NCI-H1048 (cell line): ENCODE measurements around the gene TBC1D4.
"Not testable (repeated sequence)": the region's sequence is repeated elsewhere in the genome, so short reads cannot be mapped to it uniquely, and the experiment has no call there.

ENCODE experiments used
- DNase-seq: peaks from one replicate; lab custom pipeline; 2025; lab: John Stamatoyannopoulos, UW

The TBC1D4 gene

DNA sequence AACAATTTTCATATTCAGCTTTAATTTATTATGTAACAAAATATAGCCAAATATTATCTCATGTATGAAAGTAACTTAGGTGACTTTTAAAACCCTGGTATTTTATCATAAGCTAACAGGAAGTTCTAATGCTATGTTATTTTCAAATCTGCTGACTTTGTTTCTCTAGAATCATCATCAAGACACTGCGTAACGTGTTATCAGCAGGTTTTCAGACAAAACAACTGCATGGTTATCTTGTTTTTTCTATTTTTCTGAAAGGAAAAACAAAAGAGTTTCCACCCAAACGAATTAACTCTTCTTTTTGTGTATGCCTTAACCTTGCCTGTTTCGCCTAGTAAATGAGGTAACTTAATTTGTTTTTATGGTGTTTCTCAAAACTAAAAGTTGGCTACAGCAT, 156.3 kb downstream of the TBC1D4 start:
- no peak for DNase-seq

- DNase-seq, result no peak
These were observed 157.5 kb downstream of the TBC1D4 start for GRCh38 chr13:75324413-75324940.

DNA sequence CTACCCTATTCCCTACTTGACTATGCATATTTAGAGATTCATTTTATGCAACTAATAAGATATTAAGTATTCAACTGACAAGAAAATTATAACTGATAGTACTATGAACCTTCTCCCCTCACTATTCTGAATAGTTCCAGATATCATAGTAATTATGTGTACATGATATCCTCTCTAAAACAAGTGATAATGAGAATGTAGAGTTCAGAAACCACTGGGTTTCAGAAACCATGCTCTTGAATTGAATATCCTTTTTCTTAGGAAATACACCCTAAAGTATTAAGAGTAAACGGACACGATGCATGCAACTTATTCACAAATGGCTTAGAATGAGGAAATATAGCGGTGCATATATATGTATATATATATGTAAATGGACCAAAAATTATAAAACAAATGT, 160.9 kb downstream of the TBC1D4 start:
- no peak for DNase-seq

DNA sequence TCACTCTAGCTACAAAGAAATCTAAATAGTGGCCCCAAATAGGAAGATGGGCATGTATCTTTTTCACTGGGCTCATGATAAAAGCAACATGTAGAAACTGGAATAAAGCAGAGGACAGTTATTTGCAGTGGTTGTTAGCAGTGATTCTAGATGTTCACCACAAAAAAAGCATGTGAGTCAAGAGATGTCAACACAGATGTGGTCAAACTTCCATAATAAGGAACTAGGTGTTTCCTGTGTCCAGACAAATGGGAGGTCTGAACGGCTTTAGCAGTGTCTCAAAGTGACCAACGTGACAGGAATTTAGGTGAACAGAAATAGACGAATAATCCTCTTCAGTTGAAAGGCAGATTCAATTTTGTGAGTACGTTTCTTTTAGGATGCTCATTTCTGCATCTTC, 162.7 kb downstream of the TBC1D4 start:
- DNase-seq, result no peak

GRCh38 chr13:75318138-75318833, 163.7 kb downstream of the TBC1D4 start:
- DNase-seq, result no peak

GRCh38 chr13:75316427-75316826, 165.5 kb downstream of the TBC1D4 start:
- no peak for DNase-seq

DNA sequence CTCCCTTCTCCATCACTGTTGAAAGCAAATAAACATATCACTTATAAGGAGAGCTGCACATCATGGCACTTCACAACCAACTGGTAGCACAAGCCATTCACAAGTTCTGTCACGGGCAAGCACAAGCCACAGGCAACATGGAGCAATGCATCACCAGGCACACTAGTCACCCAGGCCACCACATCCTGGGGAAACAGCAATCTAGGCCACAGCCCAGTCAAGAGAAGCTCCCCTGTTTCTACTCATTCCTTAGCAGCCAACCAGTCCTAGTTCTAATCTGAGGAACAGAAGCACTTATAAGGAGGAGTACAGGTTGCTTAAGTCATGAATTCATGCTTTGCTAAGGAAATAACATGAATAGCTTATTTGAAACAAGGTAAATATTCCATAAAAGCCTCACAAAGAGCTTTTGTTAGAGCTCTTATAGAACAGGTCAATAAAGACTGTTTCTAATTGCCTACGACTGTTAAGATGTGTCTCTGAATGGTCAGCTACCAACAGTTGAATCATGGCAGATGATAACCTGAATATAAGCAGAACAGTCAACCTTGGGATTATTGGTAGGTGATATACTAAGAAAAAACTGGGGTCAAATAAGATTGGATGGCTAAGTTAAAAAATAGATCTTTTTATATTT, 169.0 kb downstream of the TBC1D4 start:
- no peak for DNase-seq

DNA sequence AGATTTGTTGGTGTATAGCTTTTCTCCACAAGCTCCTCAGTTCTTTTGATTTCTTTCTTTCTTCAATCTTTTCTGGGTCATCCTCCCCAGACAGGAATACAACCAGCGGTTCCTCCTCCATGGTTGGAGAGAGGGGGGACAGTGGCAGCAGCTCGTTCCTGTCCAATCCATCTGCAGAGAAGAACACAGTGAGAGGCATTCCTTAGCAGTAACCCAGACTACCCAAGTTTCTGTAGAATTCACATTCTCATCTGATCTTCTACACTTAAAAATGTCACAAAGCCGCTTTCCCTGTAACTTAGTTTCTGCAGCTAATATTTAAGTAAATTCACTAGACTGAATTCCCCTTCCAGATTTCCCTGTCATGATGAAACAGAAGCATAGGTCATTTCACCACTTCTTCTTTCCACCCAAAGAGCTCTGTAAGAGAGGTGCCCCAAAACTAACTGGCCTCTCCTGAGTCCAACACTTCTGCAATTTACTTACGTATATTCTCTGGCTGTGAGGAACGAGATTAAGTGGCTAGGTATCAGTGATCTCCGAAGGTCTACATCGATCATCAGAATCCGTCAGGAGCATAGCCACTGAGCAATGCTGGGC, 171.9 kb downstream of the TBC1D4 start:
- no peak for DNase-seq

DNA sequence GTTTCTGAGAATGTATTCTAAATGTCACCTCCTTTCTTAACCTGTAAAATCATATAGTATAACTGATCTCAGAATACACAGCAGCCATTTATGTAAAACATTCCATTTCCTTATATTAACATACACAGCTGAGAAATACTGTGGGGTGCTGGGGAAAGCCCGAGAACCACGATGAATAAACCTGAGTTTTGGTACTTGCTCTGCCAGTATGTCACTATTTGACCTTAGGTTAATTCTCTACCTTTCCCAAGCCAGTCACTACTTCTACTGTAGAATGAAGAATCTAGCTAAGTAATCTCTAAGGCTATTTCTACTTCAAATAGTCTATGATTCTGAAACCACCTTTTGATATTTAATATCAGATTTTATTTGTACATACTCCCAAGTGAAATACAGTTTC, 173.7 kb downstream of the TBC1D4 start:
- DNase-seq, result no peak

GRCh38 chr13:75307370-75307949, 174.5 kb downstream of the TBC1D4 start:
- no peak for DNase-seq

GRCh38 chr13:75306967-75307366, 175.0 kb downstream of the TBC1D4 start:
- DNase-seq, result not testable (repeated sequence)

DNA sequence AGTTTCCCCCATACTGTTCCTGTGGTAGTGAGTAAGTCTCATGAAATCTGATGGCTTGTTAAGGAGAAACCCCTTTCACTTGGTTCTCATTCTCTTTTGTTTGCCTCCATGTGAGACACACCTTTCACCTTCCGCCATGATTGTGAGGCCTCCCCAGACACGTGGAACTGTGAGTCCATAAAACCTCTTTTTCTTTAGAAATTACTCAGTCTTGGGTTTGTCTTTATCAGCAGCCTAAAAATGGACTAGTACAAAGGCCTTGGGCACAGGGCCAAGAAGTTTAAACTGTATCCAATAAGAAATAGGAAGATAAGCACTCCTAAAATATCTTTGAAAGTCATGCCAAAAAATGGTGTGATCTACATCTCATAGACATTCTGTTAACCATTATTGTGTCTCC, 176.9 kb downstream of the TBC1D4 start:
- DNase-seq, result no peak

GRCh38 chr13:75303263-75303662, 178.7 kb downstream of the TBC1D4 start:
- DNase-seq, result no peak

DNA sequence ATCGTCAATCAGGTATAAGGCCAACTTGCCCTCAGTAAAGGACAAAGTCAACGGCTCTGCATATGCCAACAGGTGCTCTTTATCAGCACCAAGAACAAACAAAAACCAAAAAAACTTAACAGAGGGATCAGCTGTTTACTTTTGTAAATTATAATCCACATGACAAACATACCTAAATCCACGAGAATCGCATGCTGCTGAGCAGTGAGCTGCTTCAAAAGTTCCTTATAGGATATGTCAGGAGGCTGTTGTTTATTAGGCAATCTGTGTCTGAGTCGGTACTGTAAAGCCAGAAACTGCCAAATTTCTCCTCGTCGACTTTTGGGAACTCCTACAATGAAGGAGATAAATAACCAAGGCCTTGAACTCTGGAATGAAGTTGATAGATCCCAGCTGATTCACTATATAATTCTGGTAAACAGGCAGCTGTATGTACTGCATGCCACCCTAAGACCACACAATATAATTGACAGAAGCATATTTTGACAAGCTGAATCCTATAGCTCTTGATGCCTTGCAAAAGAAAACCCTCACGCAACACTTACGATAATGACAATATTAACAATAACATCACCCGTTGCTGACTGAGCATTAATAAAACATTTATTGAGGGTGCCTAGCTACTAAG, 179.8 kb downstream of the TBC1D4 start:
- no peak for DNase-seq

GRCh38 chr13:75299913-75300862, 181.8 kb downstream of the TBC1D4 start:
- no peak for DNase-seq

DNA sequence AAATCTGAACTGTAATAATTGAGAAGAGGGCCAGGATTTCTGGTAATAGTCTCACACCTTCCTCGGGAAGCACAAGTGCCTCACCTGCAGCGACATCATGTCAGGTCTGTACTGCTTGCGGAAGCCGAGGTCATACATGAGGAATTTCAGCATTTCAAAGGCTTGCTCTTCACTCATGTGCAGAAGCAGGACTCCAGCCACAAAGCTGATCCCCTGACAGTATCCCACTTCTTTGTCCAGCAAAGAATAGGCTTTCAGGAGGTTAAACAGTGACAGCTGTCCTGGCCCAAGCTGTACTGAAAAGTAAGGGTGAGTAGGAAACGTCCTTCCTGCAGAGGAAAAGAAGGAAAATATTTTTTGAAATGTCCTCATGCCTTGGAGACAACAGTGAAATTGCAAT, 182.7 kb downstream of the TBC1D4 start:
- no peak for DNase-seq

DNA sequence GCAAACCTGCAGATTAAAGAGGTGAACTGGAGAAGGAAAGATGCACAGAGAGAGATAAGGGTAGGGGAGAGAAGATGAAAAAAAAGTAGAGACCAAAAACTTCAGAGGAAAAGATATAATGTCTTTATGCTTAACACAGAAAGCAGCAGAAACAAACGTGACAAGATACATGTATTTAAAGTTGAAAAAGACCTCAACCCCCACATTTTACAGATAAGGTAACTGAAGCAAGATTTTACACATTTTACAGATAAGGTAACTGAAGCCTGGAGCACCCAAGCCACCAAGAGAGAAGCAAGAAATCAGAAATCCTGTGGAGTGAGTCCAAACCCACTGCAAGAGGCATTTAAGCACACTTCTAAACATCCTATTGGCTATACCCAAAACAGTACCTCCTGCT, 185.3 kb downstream of the TBC1D4 start:
- DNase-seq, result no peak

DNA sequence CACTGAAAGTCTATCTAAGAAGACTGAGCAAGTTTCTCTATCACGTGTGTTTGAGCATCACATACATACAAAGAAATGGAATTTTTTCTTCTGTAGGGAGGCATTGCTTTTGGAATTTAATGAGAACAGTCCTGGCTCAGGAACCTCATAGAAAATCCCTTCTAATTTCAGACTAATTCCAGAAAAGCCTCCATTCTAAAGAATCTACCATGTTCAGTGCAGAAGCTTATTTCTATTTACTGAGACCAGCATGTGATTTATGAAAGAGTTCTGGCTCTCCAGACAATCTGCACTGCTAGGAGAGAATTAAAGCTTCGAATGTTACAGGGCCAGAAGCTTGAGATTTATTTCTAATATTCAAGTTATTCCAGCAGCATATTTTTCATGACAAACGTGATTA, 186.8 kb downstream of the TBC1D4 start:
- DNase-seq, result no peak

GRCh38 chr13:75294110-75294509, 187.9 kb downstream of the TBC1D4 start:
- DNase-seq, result no peak

GRCh38 chr13:75285310-75285709, 196.7 kb downstream of the TBC1D4 start:
- no peak for DNase-seq

DNA sequence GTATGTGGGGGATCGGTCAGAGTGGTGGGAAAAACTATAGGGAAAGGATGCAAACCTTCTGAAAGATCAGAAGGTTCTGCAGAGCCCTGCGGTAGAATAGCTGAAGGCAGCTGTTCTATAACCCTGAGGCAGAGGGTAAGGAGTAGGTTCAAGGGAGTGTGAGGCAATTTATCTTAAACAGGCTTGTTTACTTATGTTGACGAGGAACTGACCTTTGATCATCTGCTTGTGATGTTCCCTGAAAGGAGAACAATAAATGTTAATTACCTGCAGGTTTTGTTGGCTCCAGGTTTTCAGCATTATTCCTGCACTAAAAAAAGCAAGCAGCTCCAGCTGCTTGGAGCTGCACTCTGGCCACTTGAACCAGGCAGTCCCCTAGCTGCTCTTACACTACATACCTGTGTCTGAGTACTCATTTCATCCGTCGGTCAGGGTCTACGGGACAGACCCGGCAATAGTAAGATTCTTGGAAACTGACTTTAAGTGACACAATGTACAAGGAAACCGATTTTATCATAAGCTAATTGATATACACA, 202.1 kb downstream of the TBC1D4 start:
- no peak for DNase-seq
